ENCODE results near the gene DCBLD1. TPM values are rescaled to one million over a fixed set of nuclear protein-coding genes. Genes with fewer than 3 reads are reported as not detected.

DCBLD1 gene
- total RNA-seq, 1 experiment from 2014 or later, result 19.5 TPM

GRCh38 chr6:117557951-117558350 is 75.5 kb downstream of the DCBLD1 start:
- no TSS peak for BruUV-seq (replicated peaks)
- no peaks in the 10 kb centered on the region for H3K79me2 ChIP-seq (ENCODE audit: insufficient read depth, low read length)
- no peaks in the 10 kb centered on the region for H4K20me1 ChIP-seq (ENCODE audit: insufficient read depth)
- POLR2A ChIA-PET, result no interaction called here
- RAD21 ChIA-PET (ENCODE audit: low non-redundant PET in 1 of 2, low total read pairs in 2 of 2, uncharacterized antibody in 2 of 2, unreplicated experiment in 2 of 2), result no interaction called here
- ATAC-seq (no peak), DNase-seq (ENCODE audit: low read depth, low spot score) (no peak)
- CTCF ChIA-PET, result interaction anchor here (0.8 to 4.2 kb wide), 2 partner anchors 108 to 272 kb away, joined by 3 to 16 read pairs; no protein-coding TSS in a partner anchor
- no peak for TF ChIP-seq ZFX (IDR thresholded peaks at IDR 0.05)
- TF ChIP-seq CBX3 (IDR thresholded peaks at IDR 0.05; ENCODE audit: low read depth), result no peak
- no peak for TF ChIP-seq SP1 (IDR thresholded peaks at IDR 0.05; ENCODE audit: low read depth)
- TF ChIP-seq FOSL1 (IDR thresholded peaks at IDR 0.05; ENCODE audit: low read depth), result no peak
- TF ChIP-seq SRF (IDR thresholded peaks at IDR 0.05; ENCODE audit: low read depth), result no peak
- TF ChIP-seq REST (IDR thresholded peaks at IDR 0.05; ENCODE audit: low read depth), result no peak
- TF ChIP-seq POLR2A (IDR thresholded peaks at IDR 0.05; ENCODE audit: borderline replicate concordance, extremely low read depth, insufficient read depth, insufficient read length), result no peak
- TF ChIP-seq ZBTB33 (IDR thresholded peaks at IDR 0.05; ENCODE audit: extremely low read depth, insufficient replicate concordance, low read length), result no peak
- no peak for TF ChIP-seq JUND (IDR thresholded peaks at IDR 0.05)
- TF ChIP-seq YY1 (IDR thresholded peaks at IDR 0.05; ENCODE audit: extremely low read depth, insufficient replicate concordance, low read depth, low read length), result no peak
- TF ChIP-seq ATF3 (IDR thresholded peaks at IDR 0.05), result no peak
- no peak for TF ChIP-seq RAD21 (IDR thresholded peaks at IDR 0.05; ENCODE audit: low read depth)
- peaks cover 4% of the 10 kb centered on the region in 2 experiments; a peak in 1 of 4 replicates for H3K36me3 ChIP-seq (ENCODE audit: control insufficient read depth in 1 of 2, insufficient read depth in 2 of 2, low read length in 2 of 2)
- H3K27me3 ChIP-seq (ENCODE audit: insufficient read depth, low read length), result no peaks in the 10 kb centered on the region
- H3K9me3 ChIP-seq (ENCODE audit: control insufficient read depth in 1 of 2, insufficient read depth in 1 of 2, low read depth in 1 of 2, low read length in 2 of 2), result no peaks in the 10 kb centered on the region
- H3K4me2 ChIP-seq (ENCODE audit: low read length), result no peak overlapping the region
- intact Hi-C loops (cut with micrococcal nuclease), result loop anchor here (2.0 to 5.0 kb wide), 2 partner anchors 211 to 269 kb away; no protein-coding TSS in a partner anchor
- H3K27ac ChIP-seq (ENCODE audit: low read depth, low read length), result no peak overlapping the region
- H2AFZ ChIP-seq (ENCODE audit: low read depth, low read length, poor library complexity, severe bottlenecking), result no peak overlapping the region
- no peak overlapping the region for H3K9ac ChIP-seq (ENCODE audit: low read length)
- H3K4me1 ChIP-seq (ENCODE audit: control insufficient read depth in 1 of 2, insufficient read depth in 2 of 2, low read length in 2 of 2), result peaks cover 0 to 7% of the 10 kb centered on the region in 2 experiments; a peak in 2 of 4 replicates
- no peaks in the 10 kb centered on the region for H3K9me2 ChIP-seq (ENCODE audit: insufficient read depth)
- H3K4me3 ChIP-seq (replicated peaks in 1 of 2; ENCODE audit: low read depth in 1 of 2, low read length in 2 of 2), result no peak overlapping the region
